Panc1 (cell line): ENCODE measurements around the gene ARMS2. TPM values are rescaled to one million over a fixed set of nuclear protein-coding genes. Genes with fewer than 3 reads are reported as not detected.

Experiments
- ATAC-seq: fragments of 200-7000 bp; cut with Tn5 transposase; 2 replicates; pipeline ENCODE4 v1.9.1; 2020; ENCODE audit warnings: mild to moderate bottlenecking, moderate library complexity
- BruUV-seq: library from RNA; stranded (reverse); fragments of 400-500 nt; replicated peaks from 2 replicates; lab custom pipeline; 2021; lab: Mats Ljungman, UMichigan
- CTCF ChIA-PET: fragments of 300-600 bp; sonication (Branson Sonifier 250); formaldehyde crosslinking; loops from one replicate; lab custom pipeline; 2022; ENCODE audit warnings: antibody characterized with exemption; lab: Charles Lee
- POLR2A ChIA-PET: fragments of 300-600 bp; sonication (Branson Sonifier 250); formaldehyde crosslinking; loops from one replicate; lab custom pipeline; 2022; ENCODE audit warnings: antibody characterized with exemption; lab: Charles Lee
- DNase-seq: peaks from one replicate; pipeline ENCODE4 v3.0.0-alpha.2; 2010; ENCODE audit warnings: low read depth, low spot score
- H3K27ac ChIP-seq: 2 replicates; pipeline ENCODE4 v1.5.1; 2011; ENCODE audit warnings: mild to moderate bottlenecking, low read length, inconsistent platforms
- H3K27me3 ChIP-seq: fragments of 200-500 bp; sonication (Bioruptor generic); 2 replicates; pipeline ENCODE4 v1.6.0; 2014; ENCODE audit warnings: low read length, inconsistent platforms; ENCODE audit not compliant: control insufficient read depth, insufficient read depth
- H3K36me3 ChIP-seq: fragments of 200-500 bp; sonication (Bioruptor generic); 2 replicates; pipeline ENCODE4 v1.5.1; 2014; ENCODE audit warnings: inconsistent platforms, mild to moderate bottlenecking, low read length, moderate library complexity; ENCODE audit not compliant: control insufficient read depth, insufficient read depth
- H3K4me1 ChIP-seq: 2 replicates; pipeline ENCODE4 v1.5.1; 2011; ENCODE audit warnings: inconsistent platforms, mild to moderate bottlenecking, low read length, moderate library complexity; ENCODE audit not compliant: control insufficient read depth, insufficient read depth
- H3K4me3 ChIP-seq, 2 experiments: 2 replicates each; pipeline ENCODE4 v1.5.1; 2011 to 2012; ENCODE audit warnings: low read depth in 2 of 2, low read length in 2 of 2, mild to moderate bottlenecking in 2 of 2, inconsistent platforms in 1 of 2, moderate library complexity in 1 of 2
- H3K9me3 ChIP-seq: fragments of 200-500 bp; sonication (Bioruptor generic); 2 replicates; pipeline ENCODE4 v1.5.1; 2014; ENCODE audit warnings: low read depth, mild to moderate bottlenecking, inconsistent platforms, low read length, moderate library complexity; ENCODE audit not compliant: control insufficient read depth, insufficient read depth
- POLR2AphosphoS5 ChIP-seq: IDR thresholded peaks from 2 replicates; pipeline ENCODE4 v1.6.1; 2012; ENCODE audit warnings: mild to moderate bottlenecking, low read depth, low read length, moderate library complexity
- REST ChIP-seq, 2 experiments: IDR thresholded peaks; 2 replicates each; pipeline ENCODE4 v1.6.1; 2011 to 2012; ENCODE audit warnings: low read depth in 2 of 2, control low read depth in 1 of 2, low read length in 1 of 2, mild to moderate bottlenecking in 1 of 2, moderate library complexity in 1 of 2; ENCODE audit not compliant: insufficient read depth in 1 of 2
- SIN3A ChIP-seq: IDR thresholded peaks from 2 replicates; pipeline ENCODE4 v1.6.1; 2012; ENCODE audit warnings: low read depth, mild to moderate bottlenecking, low read length, moderate library complexity, borderline replicate concordance; ENCODE audit not compliant: insufficient read depth
- TCF7L2 ChIP-seq: IDR thresholded peaks from 2 replicates; pipeline ENCODE4 v1.6.1; 2011; ENCODE audit warnings: mild to moderate bottlenecking, low read depth, low read length, inconsistent platforms
- in situ Hi-C: cut with HindIII; loops from 2 replicates; pipeline ENCODE4 v1.10.0; 2016; ENCODE audit warnings: low sequenced_read_pairs, low pct_unique_long_range_greater_than_20kb
- intact Hi-C: fragments of 100-400 bp; cut with micrococcal nuclease; formaldehyde crosslinking; loops from one replicate; pipeline ENCODE4 v1.10.0; 2022; ENCODE audit not compliant: unreplicated experiment
- total RNA-seq: library from RNA; stranded (reverse); gene quantifications from one replicate; pipeline ENCODE4 v1.2.1, GENCODE V29; 2021; ENCODE audit not compliant: unreplicated experiment
- TF ChIP-seq, protein P1 (sequence below): fragments of 450-650 bp; IDR thresholded peaks from 2 replicates; pipeline ENCODE4 v1.5.1; 2017; ENCODE audit warnings: mild to moderate bottlenecking

The ARMS2 gene
- total RNA-seq, 1 experiment from 2014 or later, result not detected

DNA sequence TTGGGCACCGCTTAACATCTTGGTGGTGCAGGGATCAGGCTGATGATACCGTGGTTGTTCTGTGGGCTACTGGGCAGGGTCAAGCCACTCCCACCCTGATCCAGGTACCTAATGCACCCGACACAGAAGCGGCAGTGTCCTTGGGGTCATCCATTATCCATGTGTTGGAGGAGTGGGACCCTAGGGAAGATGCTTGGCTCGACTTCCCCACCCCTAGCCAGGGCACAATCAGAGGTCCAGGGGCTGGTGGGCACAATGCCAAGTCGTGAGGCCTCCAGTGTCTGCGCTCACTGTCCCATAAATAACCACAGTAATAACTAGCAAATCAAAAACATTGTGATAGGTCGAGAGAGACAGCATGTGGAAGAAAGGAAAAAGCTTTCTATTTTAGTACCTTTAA is 44.6 kb downstream of the ARMS2 start:
- ATAC-seq (no peak), DNase-seq (no peak)
- ChIA-PET CTCF (no interaction called here), POLR2A (interaction anchor here (0.6 kb wide), 1 partner anchor 18 kb away, joined by 9 read pairs; no protein-coding TSS in a partner anchor)
- BruUV-seq, result no TSS peak
- no peaks in the 10 kb centered on the region for H3K36me3 ChIP-seq
- H3K9me3 ChIP-seq, result no peaks in the 10 kb centered on the region
- H3K27me3 ChIP-seq, result no peaks in the 10 kb centered on the region; the same call in 1 of the 2 replicates
- TF ChIP-seq TCF7L2 (no peak), REST (IDR thresholded peaks at IDR 0.05; ENCODE audit: insufficient read depth in 1 of 2, low read depth in 2 of 2, low read length in 1 of 2) (no peak), SIN3A (no peak), POLR2AphosphoS5 (no peak)
- in situ Hi-C loops (no loop called here), intact Hi-C loops (no loop called here)
- no peak overlapping the region for H3K27ac ChIP-seq
- no peaks in the 10 kb centered on the region for H3K4me1 ChIP-seq
- H3K4me3 ChIP-seq, result no peak overlapping the region

GRCh38 chr10:122499491-122499941 is 45.1 kb downstream of the ARMS2 start:
- ATAC-seq (no peak), DNase-seq (no peak)
- no peaks in the 10 kb centered on the region for H3K4me1 ChIP-seq
- no peaks in the 10 kb centered on the region for H3K36me3 ChIP-seq
- in situ Hi-C loops, result no loop called here
- intact Hi-C loops, result no loop called here
- CTCF ChIA-PET, result no interaction called here
- no peaks in the 10 kb centered on the region; the same call in 1 of the 2 replicates for H3K27me3 ChIP-seq
- no peak overlapping the region for H3K4me3 ChIP-seq
- no peak overlapping the region for H3K27ac ChIP-seq
- POLR2A ChIA-PET, result no interaction called here
- TF ChIP-seq REST (IDR thresholded peaks at IDR 0.05; ENCODE audit: insufficient read depth in 1 of 2, low read depth in 2 of 2, low read length in 1 of 2), result no peak
- TF ChIP-seq SIN3A, result no peak
- TF ChIP-seq, protein P1, sequence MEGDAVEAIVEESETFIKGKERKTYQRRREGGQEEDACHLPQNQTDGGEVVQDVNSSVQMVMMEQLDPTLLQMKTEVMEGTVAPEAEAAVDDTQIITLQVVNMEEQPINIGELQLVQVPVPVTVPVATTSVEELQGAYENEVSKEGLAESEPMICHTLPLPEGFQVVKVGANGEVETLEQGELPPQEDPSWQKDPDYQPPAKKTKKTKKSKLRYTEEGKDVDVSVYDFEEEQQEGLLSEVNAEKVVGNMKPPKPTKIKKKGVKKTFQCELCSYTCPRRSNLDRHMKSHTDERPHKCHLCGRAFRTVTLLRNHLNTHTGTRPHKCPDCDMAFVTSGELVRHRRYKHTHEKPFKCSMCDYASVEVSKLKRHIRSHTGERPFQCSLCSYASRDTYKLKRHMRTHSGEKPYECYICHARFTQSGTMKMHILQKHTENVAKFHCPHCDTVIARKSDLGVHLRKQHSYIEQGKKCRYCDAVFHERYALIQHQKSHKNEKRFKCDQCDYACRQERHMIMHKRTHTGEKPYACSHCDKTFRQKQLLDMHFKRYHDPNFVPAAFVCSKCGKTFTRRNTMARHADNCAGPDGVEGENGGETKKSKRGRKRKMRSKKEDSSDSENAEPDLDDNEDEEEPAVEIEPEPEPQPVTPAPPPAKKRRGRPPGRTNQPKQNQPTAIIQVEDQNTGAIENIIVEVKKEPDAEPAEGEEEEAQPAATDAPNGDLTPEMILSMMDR, result no peak
- no peak for TF ChIP-seq TCF7L2
- TF ChIP-seq POLR2AphosphoS5, result no peak
- BruUV-seq, result no TSS peak
- H3K9me3 ChIP-seq, result no peaks in the 10 kb centered on the region
